GM23338 (cell line): ENCODE data around the gene SP140L. TPM values are rescaled to one million over a fixed set of nuclear protein-coding genes. Genes with fewer than 3 reads are reported as not detected.
"Not testable (repeated sequence)": the region's sequence is repeated elsewhere in the genome, so short reads cannot be mapped to it uniquely, and the experiment has no call there.

Source experiments
- ATAC-seq: fragments of 200-7000 bp; cut with Tn5 transposase; 3 replicates; pipeline ENCODE4 v1.9.1; 2020
- DNase-seq: peaks from one replicate; pipeline ENCODE4 v3.0.0-alpha.2; 2015; ENCODE audit warnings: low spot score
- H2AFZ ChIP-seq: fragments of 200-600 bp; sonication (generic); 2 replicates; pipeline ENCODE4 v1.8.0; 2016; ENCODE audit warnings: antibody characterized with exemption, mild to moderate bottlenecking, moderate library complexity
- H3F3A ChIP-seq: fragments of 200-600 bp; sonication (generic); replicated peaks from 2 replicates; pipeline ENCODE4 v1.8.0; 2017; ENCODE audit warnings: antibody characterized with exemption, mixed run types, low read depth
- H3K27ac ChIP-seq: fragments of 200-600 bp; sonication (generic); 2 replicates; pipeline ENCODE4 v1.6.1; 2016; ENCODE audit warnings: low read depth
- H3K27me3 ChIP-seq: fragments of 200-600 bp; sonication (generic); 2 replicates; pipeline ENCODE4 v1.8.0; 2016; ENCODE audit warnings: mild to moderate bottlenecking, mixed run types, moderate library complexity; ENCODE audit not compliant: insufficient read depth
- H3K36me3 ChIP-seq: fragments of 200-600 bp; sonication (generic); 2 replicates; pipeline ENCODE4 v1.8.0; 2016; ENCODE audit warnings: mild to moderate bottlenecking; ENCODE audit not compliant: insufficient read depth
- H3K4me1 ChIP-seq: fragments of 200-600 bp; sonication (generic); 2 replicates; pipeline ENCODE4 v1.8.0; 2016; ENCODE audit warnings: mild to moderate bottlenecking, moderate library complexity; ENCODE audit not compliant: insufficient read depth
- H3K4me2 ChIP-seq: fragments of 200-600 bp; sonication (generic); 2 replicates; pipeline ENCODE4 v1.7.1; 2017; ENCODE audit warnings: mixed run types
- H3K4me3 ChIP-seq: fragments of 200-600 bp; sonication (generic); 2 replicates; pipeline ENCODE4 v1.6.1; 2016; ENCODE audit warnings: mixed run types
- H3K79me2 ChIP-seq: fragments of 200-600 bp; sonication (generic); replicated peaks from 2 replicates; pipeline ENCODE4 v1.8.0; 2017; ENCODE audit warnings: mild to moderate bottlenecking; ENCODE audit not compliant: insufficient read depth
- H3K9me2 ChIP-seq: fragments of 200-600 bp; sonication (generic); 2 replicates; pipeline ENCODE4 v1.8.0; 2017; ENCODE audit not compliant: insufficient read depth
- H4K20me1 ChIP-seq: fragments of 200-600 bp; sonication (generic); replicated peaks from 2 replicates; pipeline ENCODE4 v1.8.0; 2017; ENCODE audit warnings: mild to moderate bottlenecking; ENCODE audit not compliant: insufficient read depth
- H3K27ac Mint-ChIP-seq: 2 replicates; pipeline ENCODE4 v1.8.0; 2020; ENCODE audit warnings: inconsistent platforms, mild to moderate bottlenecking, moderate library complexity, mixed read lengths
- H3K27me3 Mint-ChIP-seq: 3 replicates; pipeline ENCODE4 v1.8.0; 2022; ENCODE audit warnings: low read depth, mild to moderate bottlenecking, moderate library complexity, mixed read lengths, inconsistent platforms; ENCODE audit not compliant: insufficient read depth, poor library complexity
- H3K36me3 Mint-ChIP-seq: 3 replicates; pipeline ENCODE4 v1.8.0; 2021; ENCODE audit warnings: low read depth, mild to moderate bottlenecking, inconsistent platforms, moderate library complexity, mixed read lengths
- H3K4me1 Mint-ChIP-seq: 3 replicates; pipeline ENCODE4 v1.8.0; 2020; ENCODE audit warnings: mild to moderate bottlenecking, inconsistent platforms, mixed read lengths
- H3K4me3 Mint-ChIP-seq: 3 replicates; pipeline ENCODE4 v1.8.0; 2021; ENCODE audit warnings: moderate library complexity, mild to moderate bottlenecking, inconsistent platforms, mixed read lengths
- H3K9me3 Mint-ChIP-seq: 3 replicates; pipeline ENCODE4 v1.8.0; 2020; ENCODE audit warnings: moderate library complexity, mild to moderate bottlenecking, inconsistent platforms, mixed read lengths
- CREB1 ChIP-seq: fragments of 250-450 bp; sonication (Bioruptor Pico); IDR thresholded peaks from 2 replicates; pipeline ENCODE4 v1.5.0; 2020; ENCODE audit warnings: low read depth, mild to moderate bottlenecking, moderate library complexity
- CTCF ChIP-seq, 2 experiments: fragments of 200-600 bp in 1 of 2; sonication (generic) in 1 of 2; conservative IDR thresholded peaks; 2 replicates each; pipeline versions ENCODE4 v1.5.1 to v1.6.1; 2016 to 2017; ENCODE audit warnings: antibody characterized with exemption in 2 of 2, low read depth in 2 of 2, mild to moderate bottlenecking in 2 of 2, moderate library complexity in 1 of 2
- EZH2 ChIP-seq: fragments of 200-600 bp; sonication (generic); IDR thresholded peaks from one replicate; pipeline ENCODE4 v1.8.0; 2017; ENCODE audit warnings: antibody characterized with exemption, mild to moderate bottlenecking, low read depth; ENCODE audit not compliant: unreplicated experiment
- EZH2phosphoT487 ChIP-seq: fragments of 200-600 bp; sonication (generic); IDR thresholded peaks from one replicate; pipeline ENCODE4 v1.8.1; 2018; ENCODE audit warnings: antibody characterized with exemption; ENCODE audit not compliant: unreplicated experiment
- JUNB ChIP-seq: IDR thresholded peaks from one replicate; pipeline ENCODE4 v1.6.1; 2016; ENCODE audit warnings: antibody characterized with exemption; ENCODE audit not compliant: unreplicated experiment
- NANOG ChIP-seq: IDR thresholded peaks from 2 replicates; pipeline ENCODE4 v1.6.1; 2016; ENCODE audit warnings: antibody characterized with exemption, borderline replicate concordance
- STAT1 ChIP-seq: IDR thresholded peaks from one replicate; pipeline ENCODE4 v1.6.1; 2016; ENCODE audit warnings: antibody characterized with exemption; ENCODE audit not compliant: unreplicated experiment
- ZNF114 ChIP-seq: fragments of 250-450 bp; sonication (Bioruptor Pico); IDR thresholded peaks from 2 replicates; pipeline ENCODE4 v1.5.0; 2020; ENCODE audit warnings: mild to moderate bottlenecking, moderate library complexity
- ZNF462 ChIP-seq: fragments of 250-450 bp; sonication (Bioruptor Pico); IDR thresholded peaks from 2 replicates; pipeline ENCODE4 v1.5.0; 2020; ENCODE audit warnings: mild to moderate bottlenecking, moderate library complexity
- polyA plus RNA-seq: library from polyadenylated mRNA; unstranded; fragments of >200 nt; fragmentation: Nextera tagmentation; extraction: Ambion mirVana; gene quantifications from 2 replicates; pipeline ENCODE4 v1.2.1, GENCODE V29; 2016
- total RNA-seq: library from RNA; depleted of rRNA; stranded (reverse); fragments of >200 nt; shearing (Covaris generic); gene quantifications from 2 replicates; pipeline ENCODE4 v1.2.3, GENCODE V29; 2014

Gene SP140L
- total and polyA plus RNA-seq, 2 experiments from 2014 or later = 1.3 to 1.7 TPM

- H3K27ac ChIP-seq, H3K36me3 Mint-ChIP-seq, H3F3A ChIP-seq, DNase-seq, H3K36me3 ChIP-seq, H3K27me3 ChIP-seq, H3K4me1 Mint-ChIP-seq, ATAC-seq, H3K4me3 Mint-ChIP-seq, H3K79me2 ChIP-seq, H3K4me1 ChIP-seq, H3K4me3 ChIP-seq, H4K20me1 ChIP-seq, H3K4me2 ChIP-seq, H3K27ac Mint-ChIP-seq, H3K9me2 ChIP-seq, H3K27me3 Mint-ChIP-seq: not testable (repeated sequence)
- H3K9me3 Mint-ChIP-seq = peaks cover 18% of the 10 kb centered on the region; the same call in 2 of the 3 replicates
- H2AFZ ChIP-seq = peak overlapping the region; percentile 38; the same call in 1 of the 2 replicates
Measured at GRCh38 chr2:230398698-230399097, 71.7 kb downstream of the SP140L start.

- H3K9me3 Mint-ChIP-seq = peaks cover 18% of the 10 kb centered on the region; the same call in 2 of the 3 replicates
- H3K4me3 Mint-ChIP-seq = no peak overlapping the region
- H3K27me3 Mint-ChIP-seq = no peaks in the 10 kb centered on the region
- H3K4me1 ChIP-seq = no peaks in the 10 kb centered on the region
- ATAC-seq (no peak), DNase-seq (no peak)
- no peak overlapping the region for H2AFZ ChIP-seq
- no peak overlapping the region for H3K27ac Mint-ChIP-seq
- no peak overlapping the region for H3K4me3 ChIP-seq
- H4K20me1 ChIP-seq = no peaks in the 10 kb centered on the region
- TF ChIP-seq CREB1 (no peak), EZH2 (no peak), EZH2phosphoT487 (no peak), STAT1 (no peak)
- no peak overlapping the region for H3K4me2 ChIP-seq
- H3K27ac ChIP-seq = no peak overlapping the region
- H3K4me1 Mint-ChIP-seq = peaks cover 4% of the 10 kb centered on the region
- H3K27me3 ChIP-seq = no peaks in the 10 kb centered on the region
- no peaks in the 10 kb centered on the region for H3K36me3 ChIP-seq
- H3K9me2 ChIP-seq = no peaks in the 10 kb centered on the region
- H3K36me3 Mint-ChIP-seq = no peaks in the 10 kb centered on the region
- H3K79me2 ChIP-seq = no peaks in the 10 kb centered on the region
- no peaks in the 10 kb centered on the region for H3F3A ChIP-seq
Measured at GRCh38 chr2:230400041-230400440, 73.0 kb downstream of the SP140L start.

- DNase-seq = no peak
- no peaks in the 10 kb centered on the region for H3K36me3 ChIP-seq
- ATAC-seq = no peak
- H3K4me3 Mint-ChIP-seq = no peak overlapping the region
- H3K27me3 ChIP-seq = no peaks in the 10 kb centered on the region
- no peak overlapping the region for H2AFZ ChIP-seq
- no peaks in the 10 kb centered on the region for H3K9me2 ChIP-seq
- H4K20me1 ChIP-seq = no peaks in the 10 kb centered on the region
- no peaks in the 10 kb centered on the region for H3F3A ChIP-seq
- no peak overlapping the region for H3K4me3 ChIP-seq
- H3K27me3 Mint-ChIP-seq = no peaks in the 10 kb centered on the region
- H3K27ac Mint-ChIP-seq = no peak overlapping the region
- H3K9me3 Mint-ChIP-seq = peaks cover 14% of the 10 kb centered on the region; the same call in 2 of the 3 replicates
- H3K4me1 ChIP-seq = no peaks in the 10 kb centered on the region
- no peak overlapping the region for H3K4me2 ChIP-seq
- no peaks in the 10 kb centered on the region for H3K79me2 ChIP-seq
- H3K36me3 Mint-ChIP-seq = no peaks in the 10 kb centered on the region
- no peak overlapping the region for H3K27ac ChIP-seq
- peaks cover 4% of the 10 kb centered on the region for H3K4me1 Mint-ChIP-seq
- no peak for TF ChIP-seq CTCF (conservative IDR thresholded peaks at IDR 0.05; ENCODE audit: low read depth in 2 of 2)
- no peak for TF ChIP-seq NANOG
- no peak for TF ChIP-seq ZNF114 (CRISPR knock-in tag)
- TF ChIP-seq ZNF462 = no peak
- TF ChIP-seq STAT1 = no peak
- no peak for TF ChIP-seq EZH2phosphoT487
- no peak for TF ChIP-seq CREB1
- no peak for TF ChIP-seq JUNB
Measured at GRCh38 chr2:230400454-230400853, 73.5 kb downstream of the SP140L start.
